ENCODE data around the gene C11orf97.
"Not testable (repeated sequence)": the region's sequence is repeated elsewhere in the genome, so short reads cannot be mapped to it uniquely, and the experiment has no call there.

C11orf97 gene

DNA sequence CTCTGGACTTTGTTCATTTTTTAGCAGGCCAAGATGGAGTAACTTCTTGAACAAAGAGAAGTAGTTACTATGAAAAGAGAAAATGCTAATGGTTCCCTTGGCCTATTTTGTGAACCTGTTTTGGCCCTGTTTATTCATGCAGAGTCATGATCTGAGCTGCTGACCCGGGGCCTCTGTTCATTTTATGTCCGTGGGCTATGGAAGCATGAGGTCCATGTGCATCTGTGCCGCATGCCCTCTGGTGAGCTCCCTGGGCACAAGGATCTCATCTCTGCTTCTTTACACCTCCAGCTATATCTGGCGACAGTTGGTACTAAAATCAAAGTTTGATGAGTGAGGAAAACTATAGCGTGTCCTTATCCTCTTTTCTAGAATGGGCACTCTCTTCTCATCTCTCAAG is 55.9 kb downstream of the C11orf97 start:
- H3K4me3 ChIP-seq (ENCODE audit: low read length), result no peak overlapping the region
- DNase-seq (ENCODE audit: low read depth), result no peak
- TF ChIP-seq, protein P1, sequence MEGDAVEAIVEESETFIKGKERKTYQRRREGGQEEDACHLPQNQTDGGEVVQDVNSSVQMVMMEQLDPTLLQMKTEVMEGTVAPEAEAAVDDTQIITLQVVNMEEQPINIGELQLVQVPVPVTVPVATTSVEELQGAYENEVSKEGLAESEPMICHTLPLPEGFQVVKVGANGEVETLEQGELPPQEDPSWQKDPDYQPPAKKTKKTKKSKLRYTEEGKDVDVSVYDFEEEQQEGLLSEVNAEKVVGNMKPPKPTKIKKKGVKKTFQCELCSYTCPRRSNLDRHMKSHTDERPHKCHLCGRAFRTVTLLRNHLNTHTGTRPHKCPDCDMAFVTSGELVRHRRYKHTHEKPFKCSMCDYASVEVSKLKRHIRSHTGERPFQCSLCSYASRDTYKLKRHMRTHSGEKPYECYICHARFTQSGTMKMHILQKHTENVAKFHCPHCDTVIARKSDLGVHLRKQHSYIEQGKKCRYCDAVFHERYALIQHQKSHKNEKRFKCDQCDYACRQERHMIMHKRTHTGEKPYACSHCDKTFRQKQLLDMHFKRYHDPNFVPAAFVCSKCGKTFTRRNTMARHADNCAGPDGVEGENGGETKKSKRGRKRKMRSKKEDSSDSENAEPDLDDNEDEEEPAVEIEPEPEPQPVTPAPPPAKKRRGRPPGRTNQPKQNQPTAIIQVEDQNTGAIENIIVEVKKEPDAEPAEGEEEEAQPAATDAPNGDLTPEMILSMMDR (conservative IDR thresholded peaks at IDR 0.05; ENCODE audit: low read length), result no peak

DNA sequence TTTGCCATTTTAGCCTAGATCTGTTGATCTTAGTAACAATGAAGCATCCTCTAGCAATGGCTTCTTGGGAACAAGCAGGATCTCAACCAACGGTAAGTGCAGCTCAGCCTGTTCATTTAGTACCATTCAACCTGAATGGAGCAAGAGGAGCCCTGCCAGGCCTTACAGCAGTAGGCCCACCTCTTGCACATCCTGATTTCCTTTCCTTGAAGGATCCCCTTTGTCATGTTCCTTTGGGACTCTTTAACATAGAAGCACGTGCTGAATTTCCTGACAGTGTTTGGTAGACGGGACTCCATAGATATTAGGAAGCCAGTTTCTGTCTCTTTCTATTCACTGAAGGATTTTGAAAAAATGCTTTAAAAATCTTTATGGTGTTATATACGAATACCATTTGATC is 56.5 kb downstream of the C11orf97 start:
- TF ChIP-seq, protein P1 (conservative IDR thresholded peaks at IDR 0.05; ENCODE audit: low read length), result no peak
- no peak for DNase-seq (ENCODE audit: low read depth)
- no peak overlapping the region for H3K4me3 ChIP-seq (ENCODE audit: low read length)

DNA sequence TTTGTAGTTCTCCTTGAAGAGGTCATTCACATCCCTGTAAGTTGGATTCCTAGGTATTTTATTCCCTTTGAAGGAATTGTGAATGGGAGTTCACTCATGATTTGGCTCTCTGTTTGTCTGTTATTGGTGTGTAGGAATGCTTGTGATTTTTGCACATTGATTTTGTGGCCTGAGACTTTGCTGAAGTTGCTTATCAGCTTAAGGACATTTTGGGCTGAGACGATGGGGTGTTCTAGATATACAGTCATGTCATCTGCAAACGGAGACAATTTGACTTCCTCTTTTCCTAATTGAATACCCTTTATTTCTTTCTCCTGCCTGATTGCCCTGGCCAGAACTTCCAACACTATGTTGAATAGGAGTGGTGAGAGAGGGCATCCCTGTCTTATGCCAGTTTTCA is 60.7 kb downstream of the C11orf97 start:
- not testable (repeated sequence) for H3K4me3 ChIP-seq (ENCODE audit: low read length); DNase-seq (ENCODE audit: low read depth)

DNA sequence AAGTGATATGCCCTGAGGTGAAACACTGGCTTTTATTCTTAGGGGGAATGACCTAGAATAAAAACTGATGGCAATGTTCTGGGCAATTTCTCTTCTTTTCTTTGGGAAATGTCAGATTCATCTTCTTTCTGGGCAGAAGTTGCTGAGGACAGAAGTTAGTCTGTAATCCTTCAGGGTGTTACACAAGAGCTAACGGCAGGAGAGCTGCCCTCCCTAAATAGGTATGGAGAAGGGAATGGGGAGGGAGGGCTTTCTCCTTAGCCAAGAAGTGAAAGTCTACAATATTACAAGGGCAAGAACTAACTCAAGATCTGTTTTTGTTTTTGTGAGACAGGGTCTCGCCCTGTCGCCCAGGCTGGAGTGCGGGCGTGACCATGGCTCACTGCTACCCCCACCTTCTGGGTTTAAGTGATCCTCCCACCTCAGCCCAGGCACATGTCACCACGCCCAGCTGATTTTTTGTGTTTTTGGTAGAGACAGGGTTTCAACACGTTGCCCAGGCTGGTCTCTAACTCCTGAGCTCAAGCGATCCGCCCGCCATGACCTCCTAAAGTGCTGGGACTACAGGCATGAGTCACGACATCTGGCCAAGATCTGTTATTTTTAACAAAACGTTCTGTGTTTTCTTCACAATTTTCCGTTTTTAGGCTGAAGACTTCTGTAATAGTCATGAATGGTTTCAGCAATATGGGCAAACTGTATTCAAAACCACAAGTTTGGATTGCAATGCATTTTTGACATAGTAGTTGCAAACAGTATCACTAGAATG is 62.1 kb downstream of the C11orf97 start:
- H3K4me3 ChIP-seq (ENCODE audit: low read length), result peak overlapping the region; percentile 44
- TF ChIP-seq, protein P1 (conservative IDR thresholded peaks at IDR 0.05; ENCODE audit: low read length), result no peak
- DNase-seq (ENCODE audit: low read depth), result peak; percentile 91

DNA sequence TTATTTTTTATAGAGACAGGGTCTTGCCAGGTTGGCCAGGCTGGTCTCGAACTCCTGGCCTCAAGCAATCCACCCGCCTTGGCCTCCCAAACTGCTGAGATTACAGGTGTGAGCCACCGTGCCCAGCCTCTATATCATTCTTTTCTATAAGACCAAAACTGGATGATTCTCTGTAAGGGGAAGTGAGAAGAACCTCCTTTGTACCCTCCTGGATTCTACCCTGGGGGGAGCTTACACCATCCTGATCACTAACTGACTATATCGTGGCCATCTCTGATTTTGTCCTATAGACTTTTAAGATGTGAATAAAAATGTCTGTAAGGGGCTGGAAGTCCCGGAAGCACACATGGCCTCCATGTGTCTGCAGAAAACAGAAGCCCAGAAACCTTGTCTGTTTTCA is 64.0 kb downstream of the C11orf97 start:
- H3K4me3 ChIP-seq (ENCODE audit: low read length), result no peak overlapping the region
- TF ChIP-seq, protein P1 (conservative IDR thresholded peaks at IDR 0.05; ENCODE audit: low read length), result no peak
- no peak for DNase-seq (ENCODE audit: low read depth)

DNA sequence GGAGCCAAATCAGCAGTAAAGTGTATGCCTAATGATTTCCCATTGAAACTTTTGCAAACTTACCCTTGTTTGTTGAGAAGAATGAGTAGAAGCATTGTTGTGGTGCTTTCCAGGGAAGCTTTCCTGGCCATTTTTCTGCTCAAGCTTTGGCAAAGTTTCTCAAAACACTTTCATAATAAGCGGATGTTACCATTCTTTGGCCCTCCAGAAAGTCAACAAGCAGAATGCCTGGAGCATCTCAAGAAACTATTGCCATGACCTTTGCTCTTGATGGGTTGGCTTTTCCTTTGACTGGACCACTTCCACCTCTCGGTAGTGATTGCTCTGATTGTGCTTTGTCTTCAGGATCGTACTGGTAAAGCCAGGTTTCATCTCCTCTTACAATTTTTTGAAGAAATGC is 65.6 kb downstream of the C11orf97 start:
- TF ChIP-seq, protein P1 (conservative IDR thresholded peaks at IDR 0.05; ENCODE audit: low read length), result no peak
- DNase-seq (ENCODE audit: low read depth), result no peak
- no peak overlapping the region for H3K4me3 ChIP-seq (ENCODE audit: low read length)
